GM08714 (cell line): ENCODE measurements around the gene PSMB2.

Source experiments
- H3K4me3 ChIP-seq: fragments of 200-500 bp; sonication (Bioruptor generic); 2 replicates; pipeline ENCODE4 v1.5.1; 2014; ENCODE audit warnings: mild to moderate bottlenecking, low read length, inconsistent platforms
- ZNF274 ChIP-seq: IDR thresholded peaks from 2 replicates; pipeline ENCODE4 v1.6.1; 2012; ENCODE audit warnings: mild to moderate bottlenecking, low read depth, low read length

PSMB2 gene

GRCh38 chr1:35564037-35564883 lies 77.1 kb downstream of the PSMB2 start:
- no peak for TF ChIP-seq ZNF274
- H3K4me3 ChIP-seq, result no peak overlapping the region

- no peak for TF ChIP-seq ZNF274
- no peak overlapping the region for H3K4me3 ChIP-seq
Observed at GRCh38 chr1:35563166-35563565, 78.2 kb downstream of the PSMB2 start.

DNA sequence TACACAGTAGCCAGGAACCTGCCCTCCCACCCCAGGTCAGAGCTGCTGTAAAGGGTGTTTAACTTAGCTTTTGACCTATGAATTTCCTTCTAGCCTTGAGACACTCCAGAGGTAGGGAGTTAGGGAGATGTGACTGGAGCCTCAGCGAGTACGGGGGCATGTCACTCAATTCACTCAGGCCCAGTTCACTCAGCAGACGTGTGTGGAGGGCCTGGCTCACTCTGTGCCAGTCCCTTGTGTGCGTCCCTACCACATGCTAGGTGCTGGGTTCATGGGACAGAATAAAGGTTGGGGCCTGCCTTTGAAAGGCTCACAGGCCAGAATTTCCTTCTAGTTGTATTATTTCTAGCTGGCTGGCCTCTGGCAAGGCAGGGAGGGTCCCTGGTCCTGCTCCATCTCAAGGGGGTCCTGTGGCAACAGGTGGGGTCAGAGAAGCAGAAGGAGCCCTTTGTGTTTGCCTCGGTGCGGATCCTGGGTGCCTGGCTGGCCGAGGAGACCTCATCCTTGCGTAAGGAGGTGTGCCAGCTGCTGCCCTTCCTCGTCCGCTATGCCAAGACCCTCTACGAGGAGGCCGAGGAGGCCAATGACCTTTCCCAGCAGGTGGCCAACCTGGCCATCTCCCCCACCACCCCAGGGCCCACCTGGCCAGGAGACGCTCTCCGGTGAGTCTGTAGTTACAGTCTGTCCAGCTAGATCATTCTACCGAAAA lies 79.2 kb downstream of the PSMB2 start:
- TF ChIP-seq ZNF274, result no peak
- no peak overlapping the region for H3K4me3 ChIP-seq

GRCh38 chr1:35561297-35561971 lies 79.9 kb downstream of the PSMB2 start:
- H3K4me3 ChIP-seq, result no peak overlapping the region
- no peak for TF ChIP-seq ZNF274

DNA sequence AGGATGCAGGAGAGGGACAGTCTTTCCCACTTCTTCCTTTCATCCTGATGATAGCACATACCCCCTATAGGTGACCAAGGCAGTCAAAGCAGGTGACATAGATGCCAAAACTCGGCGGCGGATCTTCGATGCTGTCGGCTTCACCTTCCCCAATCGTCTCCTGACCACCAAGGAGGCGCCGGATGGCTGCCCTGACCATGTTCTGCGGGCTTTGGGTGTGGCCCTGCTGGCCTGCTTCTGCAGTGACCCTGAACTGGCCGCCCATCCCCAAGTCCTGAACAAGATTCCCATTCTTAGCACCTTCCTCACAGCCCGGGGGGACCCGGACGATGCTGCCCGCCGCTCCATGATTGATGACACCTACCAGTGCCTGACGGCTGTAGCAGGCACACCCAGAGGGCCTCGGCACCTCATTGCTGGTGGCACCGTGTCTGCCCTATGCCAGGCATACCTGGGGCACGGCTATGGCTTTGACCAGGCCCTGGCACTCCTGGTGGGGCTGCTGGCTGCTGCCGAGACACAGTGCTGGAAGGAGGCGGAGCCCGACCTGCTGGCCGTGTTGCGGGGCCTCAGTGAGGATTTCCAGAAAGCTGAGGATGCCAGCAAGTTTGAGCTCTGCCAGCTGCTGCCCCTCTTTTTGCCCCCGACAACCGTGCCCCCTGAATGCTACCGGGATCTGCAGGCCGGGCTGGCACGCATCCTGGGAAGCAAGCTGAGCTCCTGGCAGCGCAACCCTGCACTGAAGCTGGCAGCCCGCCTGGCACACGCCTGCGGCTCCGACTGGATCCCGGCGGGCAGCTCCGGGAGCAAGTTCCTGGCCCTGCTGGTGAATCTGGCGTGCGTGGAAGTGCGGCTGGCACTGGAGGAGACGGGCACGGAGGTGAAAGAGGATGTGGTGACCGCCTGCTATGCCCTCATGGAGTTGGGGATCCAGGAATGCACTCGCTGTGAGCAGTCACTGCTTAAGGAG lies 80.8 kb downstream of the PSMB2 start:
- no peak for TF ChIP-seq ZNF274
- no peak overlapping the region for H3K4me3 ChIP-seq

- H3K4me3 ChIP-seq, result no peak overlapping the region
- no peak for TF ChIP-seq ZNF274
Observed at GRCh38 chr1:35559317-35559944, 81.9 kb downstream of the PSMB2 start.

- TF ChIP-seq ZNF274, result no peak
- peak overlapping the region; percentile 84; the same call in 1 of the 2 replicates for H3K4me3 ChIP-seq
Observed at GRCh38 chr1:35558374-35559316, 82.7 kb downstream of the PSMB2 start.

DNA sequence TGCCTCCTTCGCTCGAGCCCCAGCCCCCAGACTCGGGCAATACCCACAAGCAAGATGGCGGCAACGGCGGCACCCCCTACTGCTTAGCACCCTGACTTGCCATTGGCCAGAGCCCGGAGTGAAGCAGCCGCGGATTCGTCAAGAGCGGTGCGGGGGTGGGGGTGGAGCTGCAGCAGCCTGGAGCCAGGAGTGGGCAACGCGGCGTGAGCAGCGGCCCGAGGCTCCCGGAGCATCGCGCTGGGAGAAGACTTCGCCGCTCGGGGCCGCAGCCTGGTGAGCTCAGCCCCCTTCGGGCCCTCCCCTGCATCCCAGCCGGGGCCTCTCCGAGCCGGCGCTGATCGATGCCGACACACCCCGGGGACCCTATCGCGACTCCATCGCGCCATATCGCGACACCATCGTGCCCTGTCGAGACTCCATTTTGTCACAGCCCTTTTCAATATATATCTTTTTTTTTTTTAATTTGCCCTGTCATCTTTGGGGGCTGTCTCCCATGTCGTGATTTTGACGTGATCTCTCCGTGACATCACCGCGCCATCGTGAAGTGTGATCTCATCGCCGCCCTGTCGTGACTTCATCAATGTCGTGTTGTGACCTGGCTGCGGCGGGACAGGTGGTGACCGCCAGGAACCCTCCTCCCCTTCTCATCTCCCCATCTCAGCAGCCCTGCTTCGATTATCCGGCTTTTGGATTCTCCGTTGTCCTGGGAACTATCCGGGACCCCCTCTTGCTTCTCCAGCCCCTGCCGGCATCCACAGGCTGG lies 83.5 kb downstream of the PSMB2 start, which contains the start of gene NCDN:
Gene NCDN (plus strand): TSS at position 189 of the 763 bp plus-strand sequence. CDS start 392 bp downstream, at position 581.
- H3K4me3 ChIP-seq, result peak within 1 kb of the TSS; percentile 84
- TF ChIP-seq ZNF274, result no peak

GRCh38 chr1:35557118-35557610 lies 84.2 kb downstream of the PSMB2 start, which contains the start of gene KIAA0319L:
TSS of gene KIAA0319L (minus strand) at chr1:35557403. CDS start at chr1:35554491, 2,912 bp downstream.
- H3K4me3 ChIP-seq, result peak within 1 kb of the TSS; percentile 84
- TF ChIP-seq ZNF274, result no peak

GRCh38 chr1:35556484-35557117 lies 84.7 kb downstream of the PSMB2 start:
- TF ChIP-seq ZNF274, result no peak

More at GRCh38 chr1:35556484-35557117, 84.7 kb downstream of the PSMB2 start:
- peak overlapping the region; percentile 84 for H3K4me3 ChIP-seq
